HPDE6-E6E7 (cell line): ENCODE data around the gene PAM.

Experiments used
- DNase-seq: peaks from one replicate; pipeline ENCODE4 v3.0.0; 2011; ENCODE audit warnings: missing footprints; ENCODE audit errors: extremely low spot score

Gene PAM

DNA sequence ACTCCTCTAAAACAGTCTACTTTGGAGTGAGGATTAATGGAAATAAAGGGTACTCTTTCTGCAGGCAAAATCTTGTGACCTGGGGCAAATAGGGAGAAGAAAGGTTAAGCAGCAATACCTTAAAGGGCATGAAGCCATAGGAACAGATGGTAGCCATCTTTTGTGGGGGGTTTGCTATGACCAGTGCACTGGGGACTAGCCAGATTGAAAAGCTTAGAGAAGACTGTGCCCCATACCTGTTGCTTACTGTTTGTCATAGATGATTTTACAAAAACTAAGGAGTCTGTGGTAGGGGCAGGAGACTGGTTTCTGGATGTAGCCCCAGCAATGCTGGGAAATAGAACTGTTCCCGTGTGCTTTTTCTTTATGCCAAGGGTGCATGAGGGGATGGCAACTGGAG, 58.6 kb downstream of the PAM start:
- DNase-seq = no peak

- DNase-seq = no peak
These were observed 60.0 kb downstream of the PAM start for GRCh38 chr5:102815084-102815483.

DNA sequence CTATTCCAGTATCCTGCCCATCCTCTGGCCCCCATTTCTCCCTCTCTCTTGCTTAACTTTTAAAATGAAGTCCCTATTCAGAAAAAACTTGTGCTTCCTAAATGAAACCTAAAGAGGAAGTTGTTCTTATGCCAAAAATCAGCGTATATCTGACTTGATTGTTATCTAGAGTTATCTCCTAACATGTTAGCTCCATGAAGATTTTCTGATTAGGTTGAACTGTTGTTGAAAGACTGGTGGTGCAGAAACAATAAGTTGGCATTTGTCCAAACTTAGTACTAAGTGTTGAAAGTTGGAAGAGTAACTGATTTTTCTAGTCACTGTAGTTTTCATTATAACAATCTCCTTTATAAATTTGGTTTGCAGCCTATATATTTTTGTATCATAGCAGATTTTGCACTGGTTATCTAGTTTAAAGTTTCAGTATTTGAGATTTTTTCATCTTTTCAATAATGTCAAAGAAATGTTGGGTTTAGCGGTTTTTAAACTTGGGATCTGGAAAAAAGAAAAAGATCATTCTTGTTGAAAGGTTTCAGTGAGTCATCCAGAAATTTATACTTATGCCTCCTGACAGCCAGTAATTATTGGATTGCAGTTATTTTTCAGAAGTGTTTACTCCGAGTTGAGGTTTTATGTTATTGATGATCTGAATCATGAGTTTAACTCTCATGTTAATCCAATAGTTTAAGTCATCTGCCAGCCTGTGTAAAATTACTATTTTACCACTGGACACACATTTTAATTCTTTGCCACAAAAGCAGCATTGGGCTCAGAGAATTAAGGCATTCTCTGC, 60.6 kb downstream of the PAM start:
- DNase-seq = no peak

- no peak for DNase-seq
These were observed 63.2 kb downstream of the PAM start for GRCh38 chr5:102818345-102818744.

DNA sequence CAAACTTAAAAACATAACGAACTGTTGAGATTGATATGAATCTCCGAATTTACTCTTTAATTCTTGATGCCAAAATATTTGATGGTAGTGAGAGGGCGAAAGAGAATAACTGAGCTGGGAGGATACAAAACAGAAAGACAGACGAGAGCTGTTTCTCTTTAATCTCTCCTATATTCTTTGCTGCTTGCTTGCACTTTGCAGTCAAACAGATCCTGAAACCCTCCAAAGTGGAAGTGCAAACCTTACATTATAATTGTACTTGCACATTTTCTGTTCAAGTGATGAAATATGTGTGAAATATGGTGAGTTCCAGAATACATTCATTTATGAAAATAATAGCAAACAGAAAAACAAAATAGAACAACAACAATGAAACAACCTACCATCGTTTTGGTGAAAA, 63.8 kb downstream of the PAM start:
- DNase-seq = no peak

DNA sequence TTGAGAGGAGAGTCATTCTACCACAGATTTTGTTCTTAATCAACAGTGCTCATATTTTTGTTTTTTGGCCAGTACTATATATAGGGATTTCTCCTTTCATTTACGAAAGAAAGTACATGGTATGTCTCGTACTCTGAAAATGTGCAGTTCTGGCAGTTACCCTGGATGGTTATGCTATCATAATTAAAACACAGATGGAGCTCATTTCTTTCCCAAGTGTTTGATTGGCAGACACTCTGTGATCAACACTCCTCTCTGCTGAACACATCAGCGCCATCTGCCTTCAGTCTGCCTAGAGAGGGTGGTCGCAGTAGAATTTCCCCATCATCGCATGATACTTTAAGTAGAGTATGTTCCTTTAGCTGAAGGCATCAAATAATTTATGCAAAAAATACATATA, 64.5 kb downstream of the PAM start:
- no peak for DNase-seq

DNA sequence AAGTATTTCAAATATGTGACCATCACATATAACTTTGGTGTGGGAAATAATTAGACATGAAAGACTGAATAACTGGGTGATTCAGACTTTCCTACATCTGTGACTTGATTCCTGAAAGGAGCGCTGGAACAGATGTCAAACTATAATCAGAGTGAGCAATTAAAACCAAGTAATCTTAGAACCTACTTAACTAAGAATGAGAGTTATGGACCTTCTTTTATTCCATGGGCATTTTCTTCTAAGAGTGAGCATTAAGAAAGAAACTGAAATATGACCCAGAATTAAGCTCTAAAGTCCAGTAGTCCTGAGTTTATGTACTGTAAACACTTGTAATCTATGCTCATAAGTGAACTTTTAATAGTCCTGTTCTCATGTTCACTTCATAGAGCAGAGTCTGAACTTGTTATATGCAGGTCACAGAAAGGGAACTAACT, 68.4 kb downstream of the PAM start:
- DNase-seq = no peak

- no peak for DNase-seq
These were observed 71.5 kb downstream of the PAM start for GRCh38 chr5:102826629-102827028.

GRCh38 chr5:102830241-102830640, 75.1 kb downstream of the PAM start:
- no peak for DNase-seq

GRCh38 chr5:102832445-102832844, 77.3 kb downstream of the PAM start:
- DNase-seq = no peak

DNA sequence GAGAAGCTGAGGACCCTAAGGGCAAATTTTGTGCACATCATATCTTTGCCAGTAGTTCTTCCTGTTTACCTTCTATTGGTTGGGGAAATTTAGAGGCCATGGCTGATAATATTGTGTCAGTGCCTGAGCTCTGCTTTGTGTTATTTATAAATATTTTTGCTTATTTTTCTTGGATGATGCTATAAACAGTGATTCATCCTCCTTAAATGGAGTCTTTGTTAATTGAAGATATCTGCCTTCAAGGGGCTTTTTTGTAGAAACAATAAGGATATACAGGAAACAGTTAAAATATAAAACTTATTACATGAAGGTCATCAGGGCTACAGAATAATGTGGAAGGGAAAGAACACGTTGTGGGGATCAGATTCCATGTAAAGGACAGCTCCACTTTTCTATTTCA, 78.0 kb downstream of the PAM start:
- no peak for DNase-seq

DNA sequence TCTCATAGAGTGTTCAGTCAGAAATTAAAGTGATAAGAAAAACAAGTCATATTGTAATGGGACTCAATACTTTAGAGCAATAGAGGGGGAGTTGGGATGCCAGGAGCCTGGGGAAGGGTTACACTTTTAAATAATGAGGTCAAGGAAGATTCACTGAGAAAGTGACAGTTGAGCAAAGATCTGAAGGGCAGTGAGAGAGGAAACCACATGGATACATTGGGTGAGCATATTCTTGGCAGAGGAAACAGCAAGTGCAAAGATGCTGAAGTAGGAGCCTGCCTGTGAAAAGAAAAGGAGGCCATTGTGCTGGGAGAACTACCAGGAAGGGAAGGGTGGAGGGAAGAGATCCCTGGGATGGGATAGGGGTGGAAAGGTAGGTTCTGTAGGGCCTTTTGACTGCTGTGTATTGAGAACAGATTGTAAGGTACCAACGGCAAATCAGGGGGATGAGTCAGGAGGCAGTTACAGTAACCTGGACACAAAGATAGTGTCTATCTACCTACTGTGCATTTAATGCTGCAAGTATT, 79.4 kb downstream of the PAM start:
- DNase-seq = no peak

GRCh38 chr5:102835717-102836116, 80.6 kb downstream of the PAM start:
- no peak for DNase-seq

GRCh38 chr5:102841021-102841420, 85.9 kb downstream of the PAM start:
- DNase-seq = no peak

- DNase-seq = no peak
These were observed 88.9 kb downstream of the PAM start for GRCh38 chr5:102843997-102844396.

DNA sequence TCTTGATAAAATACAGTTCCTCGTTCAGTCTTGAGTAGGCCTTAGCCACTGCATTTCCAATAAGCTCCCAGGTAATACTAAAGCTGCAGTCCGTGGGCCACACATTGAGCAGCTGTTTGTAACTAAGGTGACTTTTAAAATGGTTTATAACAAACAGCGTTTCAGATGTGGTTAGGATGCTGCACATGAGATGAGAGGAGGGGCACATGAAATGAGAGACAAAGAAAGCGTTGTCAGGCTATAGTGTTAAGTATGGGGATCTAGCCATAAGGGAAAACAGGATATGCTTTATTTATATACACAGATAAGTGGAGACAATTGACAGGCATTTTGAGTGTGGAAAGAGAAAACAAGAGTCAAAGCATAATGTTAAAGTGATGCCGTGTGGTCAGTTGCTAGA, 89.9 kb downstream of the PAM start:
- DNase-seq = no peak

- DNase-seq = no peak
These were observed 95.4 kb downstream of the PAM start for GRCh38 chr5:102850503-102850902.

- no peak for DNase-seq
These were observed 98.6 kb downstream of the PAM start for GRCh38 chr5:102853680-102854079.

- DNase-seq = no peak
These were observed 100.7 kb downstream of the PAM start for GRCh38 chr5:102855681-102856388.

- no peak for DNase-seq
These were observed 101.3 kb downstream of the PAM start for GRCh38 chr5:102856389-102856777.

DNA sequence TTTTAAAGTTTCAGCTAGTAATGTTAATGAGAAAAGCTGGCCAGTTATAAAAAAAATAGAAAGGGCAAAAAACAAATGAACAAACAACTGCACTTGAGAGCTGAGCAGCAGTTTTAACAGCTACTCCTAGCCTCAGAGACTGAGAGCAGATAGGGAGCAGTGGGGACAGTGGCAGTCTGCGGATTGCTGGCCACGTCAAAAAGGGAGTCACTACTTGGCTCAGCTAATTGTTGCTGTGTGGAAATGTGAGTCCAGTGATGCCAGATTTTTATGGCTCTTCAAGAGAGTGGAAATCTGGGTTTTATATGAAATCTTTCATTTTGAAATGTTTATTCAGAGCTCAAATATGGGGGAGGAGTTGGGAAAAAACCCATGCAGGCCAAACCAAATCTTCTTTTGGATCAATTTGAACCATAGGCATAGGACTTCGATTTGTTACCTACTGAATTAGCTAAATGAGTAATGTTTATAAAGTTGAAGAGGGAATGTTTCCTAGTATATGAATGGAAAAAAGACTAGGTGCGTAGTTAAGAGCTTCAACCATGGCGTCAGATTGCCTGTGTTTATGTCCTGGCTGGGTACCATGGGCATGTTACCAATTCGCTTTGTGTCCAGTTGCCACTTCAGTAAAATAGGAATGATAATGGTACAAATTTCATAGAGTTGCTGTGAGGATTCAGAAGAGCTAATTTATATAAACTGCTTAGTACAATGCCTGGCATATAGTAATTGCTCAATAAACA, 102.1 kb downstream of the PAM start:
- no peak for DNase-seq

DNA sequence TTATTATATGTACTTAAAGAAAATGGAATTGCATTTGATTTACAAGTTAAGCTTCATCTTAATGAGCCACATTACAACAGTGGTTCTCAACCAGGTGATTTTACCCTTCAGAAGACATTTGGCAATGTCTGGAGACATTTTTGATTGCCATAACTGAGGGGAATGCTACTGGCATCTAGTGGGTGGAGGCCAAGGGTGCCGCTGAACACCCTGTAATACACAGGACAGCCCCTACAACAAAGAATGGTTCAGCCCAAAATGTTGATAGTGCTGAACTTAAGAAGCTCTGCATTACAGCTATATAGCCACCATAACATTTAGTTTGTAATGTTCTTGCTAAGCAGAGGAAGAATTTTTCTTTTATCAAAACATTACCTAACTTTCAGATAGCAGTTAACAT, 103.1 kb downstream of the PAM start:
- DNase-seq = no peak
